ENCODE data around the gene BTG1. TPM values are rescaled to one million over a fixed set of nuclear protein-coding genes. Genes with fewer than 3 reads are reported as not detected.

Gene BTG1, protein sequence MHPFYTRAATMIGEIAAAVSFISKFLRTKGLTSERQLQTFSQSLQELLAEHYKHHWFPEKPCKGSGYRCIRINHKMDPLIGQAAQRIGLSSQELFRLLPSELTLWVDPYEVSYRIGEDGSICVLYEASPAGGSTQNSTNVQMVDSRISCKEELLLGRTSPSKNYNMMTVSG
- 4.5 and 5.1 TPM in 2 replicates for total RNA-seq (2014; rRNA removed; shearing (Covaris generic))

DNA sequence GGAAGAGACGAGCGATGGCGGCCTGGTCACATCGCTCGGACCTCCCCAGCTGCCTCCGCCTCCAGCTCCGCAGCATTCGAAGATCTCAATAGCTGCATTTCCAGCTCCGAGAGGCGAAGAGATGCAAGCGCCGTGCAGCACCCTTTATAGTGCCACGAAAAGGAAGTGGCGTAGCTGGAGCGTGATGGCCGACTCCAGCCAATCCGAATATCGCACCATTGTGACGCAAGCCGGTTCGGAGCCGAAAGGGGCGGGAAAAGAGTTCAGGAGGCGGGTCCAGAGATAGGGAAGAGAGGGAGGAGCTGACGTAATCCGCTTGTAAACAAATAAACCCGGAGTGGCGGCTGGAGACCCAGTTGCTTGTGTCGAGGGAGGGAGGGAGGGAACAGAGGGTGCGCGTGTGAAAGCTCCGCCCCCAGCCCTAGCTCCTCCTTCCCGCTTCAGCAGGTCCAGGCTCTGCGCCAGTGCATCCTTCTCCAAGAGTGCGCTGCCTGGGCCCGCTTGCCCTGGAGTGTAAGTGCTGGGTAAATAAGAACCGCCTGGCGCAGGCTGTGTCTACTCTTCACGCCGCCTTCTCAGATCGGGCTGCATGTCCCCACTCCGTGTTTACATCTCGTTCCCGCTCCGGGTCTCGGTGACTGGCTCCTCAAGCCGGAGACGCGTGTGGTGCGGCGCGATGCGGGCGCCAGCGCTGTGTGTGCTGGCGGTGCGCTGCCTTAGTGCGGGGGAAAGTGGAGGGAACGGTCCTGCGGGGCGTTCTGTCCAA is at the start of gene BTG1:
Gene BTG1 (minus strand): TSS at position 116 of the 766 bp plus-strand sequence. CDS start 311 bp downstream, outside the sequence.
- peak; percentile 99 for DNase-seq (ENCODE audit: low spot score)

DNA sequence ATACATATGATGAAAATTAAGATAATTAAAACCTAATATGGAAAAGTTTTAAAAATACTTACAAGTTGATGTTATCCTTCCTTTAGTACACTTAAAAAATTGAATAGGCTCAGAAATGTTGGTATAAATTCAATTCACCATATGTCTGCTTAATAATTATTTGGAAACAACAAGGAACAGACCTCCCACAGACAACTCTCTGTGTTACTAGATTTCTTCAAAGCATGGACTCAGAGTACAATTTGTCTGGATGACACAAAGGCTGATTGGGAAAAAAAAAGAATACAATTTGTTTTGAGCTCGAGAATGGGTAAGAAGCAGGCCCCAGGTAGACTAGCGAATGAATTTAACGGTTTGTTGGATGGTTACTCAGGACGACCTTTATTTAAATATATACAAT is 48.9 kb upstream of the BTG1 start:
- DNase-seq (ENCODE audit: low spot score), result no peak

DNA sequence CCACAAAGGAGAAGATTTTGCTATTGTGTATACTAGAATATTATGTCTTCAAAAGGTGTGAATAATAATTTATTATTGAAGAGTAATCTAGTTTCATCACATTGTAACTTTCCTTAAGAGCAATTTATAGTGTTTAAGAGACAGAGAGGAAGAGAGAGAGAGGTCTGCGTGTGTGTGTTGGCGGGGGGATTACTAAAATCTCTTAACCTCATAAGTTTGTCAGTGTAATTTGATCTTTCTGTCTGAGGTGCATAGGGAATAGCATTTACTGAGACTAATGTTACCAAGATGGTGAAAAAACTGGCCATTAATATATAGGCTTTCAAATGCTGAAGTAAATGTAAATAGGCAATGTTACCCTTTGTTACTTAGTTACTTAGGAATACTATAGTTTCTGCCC is 48.2 kb upstream of the BTG1 start:
- DNase-seq (ENCODE audit: low spot score), result no peak

DNA sequence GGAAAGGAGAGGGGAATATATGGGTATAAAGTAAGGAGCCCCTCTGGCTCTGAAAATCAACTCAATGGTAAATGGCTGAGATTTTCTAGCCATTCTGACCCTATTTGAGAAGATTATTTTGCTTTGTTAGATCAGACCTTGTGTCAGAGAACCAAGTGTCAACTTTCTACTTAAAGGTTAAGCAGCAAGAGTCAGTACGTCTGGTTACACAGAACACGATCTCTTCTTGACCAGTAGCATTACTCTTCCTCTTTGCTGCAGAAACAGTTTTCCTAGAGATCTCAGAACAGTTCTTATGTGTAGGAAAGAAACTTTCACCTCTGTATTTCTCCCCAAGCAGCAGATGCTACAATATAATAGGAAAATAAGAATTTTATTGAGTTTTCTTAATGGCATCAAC is 47.4 kb upstream of the BTG1 start:
- DNase-seq (ENCODE audit: low spot score), result no peak

DNA sequence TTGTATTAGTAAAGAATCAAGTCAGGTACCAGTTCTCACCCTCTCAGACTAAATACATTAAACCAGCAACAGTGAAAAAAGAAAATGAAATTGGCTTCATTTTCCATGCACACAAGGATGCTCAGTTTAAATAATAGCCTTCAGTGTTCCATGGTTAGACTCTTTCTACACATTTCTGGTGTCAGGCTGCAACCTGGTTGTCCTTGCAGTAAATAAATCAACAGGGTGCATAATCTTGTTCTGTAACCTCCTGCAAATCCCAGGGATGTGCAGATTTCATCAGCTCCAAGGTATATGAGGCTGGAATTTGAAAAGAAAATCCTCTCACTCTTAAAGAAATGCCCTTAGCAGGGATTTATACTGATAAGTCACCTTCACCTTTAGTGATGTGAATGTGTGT is 46.7 kb upstream of the BTG1 start:
- DNase-seq (ENCODE audit: low spot score), result no peak

DNA sequence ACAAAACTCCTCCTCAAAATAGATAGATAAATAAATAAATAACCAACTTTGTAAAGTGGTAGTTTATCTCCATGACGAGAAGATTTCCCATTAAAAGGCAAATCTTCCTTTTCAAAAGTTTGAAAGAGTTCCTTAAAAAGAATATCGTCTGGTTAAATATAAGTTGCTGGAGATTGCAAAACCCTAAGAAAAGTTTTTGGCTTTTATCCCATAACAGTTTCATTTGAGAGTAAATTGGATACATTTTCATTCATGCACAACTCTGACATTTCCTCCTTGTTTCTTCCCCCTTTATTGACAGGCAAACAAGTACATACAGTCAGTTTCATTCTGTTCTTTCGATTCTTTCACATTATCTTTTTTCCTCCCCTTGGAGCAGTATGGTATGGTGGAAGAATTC is 45.4 kb upstream of the BTG1 start:
- DNase-seq (ENCODE audit: low spot score), result no peak

DNA sequence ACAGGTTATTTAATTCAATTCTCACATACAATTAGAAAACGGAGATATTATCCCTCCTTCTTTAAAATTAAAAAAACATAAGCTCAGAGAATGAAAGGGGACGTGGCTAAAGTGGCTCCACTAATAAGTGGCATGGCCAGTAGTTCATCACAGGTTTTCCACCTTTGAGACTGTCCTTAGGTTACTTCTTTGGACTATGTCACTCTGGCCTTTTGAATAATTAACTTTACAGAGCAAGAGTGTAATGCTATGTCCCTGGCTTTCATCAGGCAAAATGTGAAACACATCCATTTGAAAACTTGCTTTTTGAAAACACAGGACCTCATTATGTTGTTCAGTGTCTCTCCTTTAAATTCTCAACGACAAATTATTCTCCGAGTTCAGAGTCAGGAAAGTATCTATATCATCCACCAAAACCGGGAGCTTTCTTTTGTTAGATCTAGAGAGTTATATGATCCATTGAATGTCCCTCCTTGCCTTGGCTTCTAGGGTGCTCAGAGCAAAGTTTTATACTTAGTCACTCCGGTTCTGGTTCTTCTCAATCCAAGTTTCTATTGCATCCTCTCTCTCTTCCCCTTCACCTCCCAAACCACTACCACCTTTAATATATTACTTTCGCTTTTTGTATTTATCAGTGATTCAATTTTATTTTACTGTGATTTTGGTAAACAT is 43.0 kb upstream of the BTG1 start:
- DNase-seq (ENCODE audit: low spot score), result no peak

DNA sequence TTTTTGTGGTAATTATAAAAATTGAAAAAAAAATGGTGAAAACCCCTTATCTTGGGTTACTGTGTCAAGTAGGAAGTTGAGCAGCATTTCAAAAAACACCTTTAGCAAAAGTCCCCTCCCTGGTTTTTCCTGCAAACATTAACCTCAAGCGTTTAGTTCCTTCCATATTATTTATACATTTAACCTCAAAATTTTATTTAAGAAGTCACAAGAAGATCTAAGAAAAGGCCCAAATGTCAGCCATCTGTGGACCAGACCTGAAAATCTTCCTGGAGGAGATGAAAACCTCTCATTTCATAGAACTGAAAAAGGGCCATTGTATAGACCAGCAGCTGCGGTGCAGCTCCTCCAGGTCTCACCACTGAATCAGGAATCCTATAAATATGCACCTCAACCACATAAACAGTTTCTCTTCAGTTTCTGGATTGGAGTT is 40.4 kb upstream of the BTG1 start:
- DNase-seq (ENCODE audit: low spot score), result no peak

DNA sequence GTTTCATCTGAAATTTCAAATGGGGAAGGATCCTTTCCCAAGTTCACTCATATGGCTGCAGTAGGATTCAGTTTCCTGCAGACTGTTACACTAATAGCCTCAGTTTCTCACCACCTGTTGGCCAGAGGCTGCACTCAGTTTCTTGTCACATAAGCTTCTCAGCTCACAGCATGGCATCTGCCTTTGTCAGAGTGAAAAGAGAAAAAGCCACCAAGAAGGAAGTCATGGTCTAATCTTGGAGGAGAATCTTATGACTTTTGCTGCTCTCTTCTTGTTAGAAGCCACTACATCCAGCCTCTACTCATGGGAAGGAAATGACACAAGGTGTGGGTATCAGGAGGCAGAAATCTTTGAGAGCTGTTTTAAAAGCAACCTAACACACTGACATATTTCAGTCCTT is 39.4 kb upstream of the BTG1 start:
- no peak for DNase-seq (ENCODE audit: low spot score)

DNA sequence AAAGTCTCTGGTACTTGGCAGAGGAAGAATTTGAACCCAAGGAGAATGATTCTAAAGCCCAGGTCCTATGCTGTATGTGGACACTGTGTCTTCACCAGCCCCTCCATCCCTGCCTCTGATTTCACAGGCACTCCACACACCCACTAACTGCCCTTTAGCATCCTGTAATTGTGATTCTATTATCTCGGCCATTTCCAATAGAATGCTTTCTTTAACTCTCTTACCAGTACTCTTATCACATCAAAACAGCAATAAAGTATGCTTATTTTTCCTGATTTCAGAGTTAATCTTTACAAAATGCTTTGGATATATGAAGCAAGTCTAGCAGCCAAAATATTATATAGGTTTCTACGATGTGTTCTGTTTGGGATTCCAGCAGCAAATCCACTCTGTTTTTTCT is 37.9 kb upstream of the BTG1 start:
- no peak for DNase-seq (ENCODE audit: low spot score)

DNA sequence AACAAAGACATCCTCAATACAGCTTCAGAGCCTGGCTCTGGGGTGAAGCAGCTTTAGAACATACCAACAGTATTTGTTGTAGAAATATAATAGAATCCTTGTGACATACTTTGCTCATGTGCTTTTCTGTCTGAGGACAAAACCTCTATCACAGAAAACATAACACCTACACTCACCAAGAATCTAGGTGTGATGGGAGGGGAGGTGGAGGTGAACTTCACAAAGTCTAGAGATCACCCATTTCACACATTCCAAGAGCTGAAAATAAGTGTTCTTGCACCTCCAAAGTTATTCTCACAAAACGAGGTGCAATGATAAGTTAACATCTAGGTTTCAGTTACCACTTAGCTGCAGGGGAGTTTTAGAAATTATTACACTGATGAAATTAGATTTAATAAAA is 32.7 kb upstream of the BTG1 start:
- no peak for DNase-seq (ENCODE audit: low spot score)

DNA sequence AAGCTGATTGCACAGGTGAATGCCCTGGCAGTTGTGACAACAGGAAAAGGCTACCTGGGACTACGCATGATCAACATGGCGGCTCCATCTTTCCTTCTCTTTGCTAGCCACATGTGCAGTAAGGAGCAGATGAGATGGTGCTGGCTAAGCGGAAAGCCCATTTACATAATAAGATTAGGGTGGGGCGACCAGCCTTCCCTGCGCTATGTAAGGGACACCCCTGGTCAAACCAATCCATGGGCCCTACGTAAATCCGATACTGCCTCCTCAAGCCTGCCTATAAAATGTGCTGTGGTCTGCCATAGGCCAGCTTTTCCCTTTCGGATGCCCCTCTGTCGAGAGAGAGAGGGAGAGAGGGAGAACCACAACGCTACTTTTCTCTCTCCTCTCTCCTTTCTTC is 31.0 kb upstream of the BTG1 start:
- no peak for DNase-seq (ENCODE audit: low spot score)

DNA sequence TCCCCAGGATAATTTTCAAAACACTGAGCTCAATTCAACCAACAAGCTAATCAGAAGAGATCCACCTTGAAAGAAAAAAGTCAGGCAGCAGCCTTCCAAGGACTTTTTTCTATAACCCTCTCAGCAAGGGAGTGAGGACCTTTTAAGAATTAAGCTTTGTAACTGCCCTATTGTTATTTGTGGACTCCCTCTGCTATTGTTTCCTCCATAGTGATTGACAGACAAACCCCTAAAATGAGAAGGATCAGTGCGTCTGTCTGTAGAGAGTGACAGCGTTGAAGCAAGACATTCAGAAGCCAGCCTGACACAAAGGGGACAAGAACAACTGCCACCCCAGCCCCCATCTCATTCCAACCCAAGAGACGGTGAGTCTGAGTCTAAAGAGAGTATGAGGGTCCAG is 30.3 kb upstream of the BTG1 start:
- no peak for DNase-seq (ENCODE audit: low spot score)

DNA sequence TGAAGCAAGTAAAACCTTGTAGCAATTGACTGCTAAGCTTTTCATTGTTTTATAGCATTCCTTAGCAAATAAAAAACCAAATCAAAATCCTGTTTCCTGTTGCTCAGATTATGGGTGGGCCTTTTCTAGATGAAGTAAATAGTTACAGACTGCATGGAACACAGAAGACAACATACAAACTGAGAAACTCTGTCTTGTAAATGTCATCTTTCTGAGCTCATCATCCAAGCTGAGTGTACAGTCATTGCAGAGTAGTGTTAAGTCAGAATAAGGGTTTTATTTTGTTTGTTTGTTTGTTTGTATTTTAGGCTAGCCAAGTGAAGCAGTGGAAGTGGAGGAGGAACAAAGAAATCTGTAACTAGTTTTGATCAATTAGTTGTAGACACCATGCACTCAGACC is 24.4 kb upstream of the BTG1 start:
- DNase-seq (ENCODE audit: low spot score), result no peak

DNA sequence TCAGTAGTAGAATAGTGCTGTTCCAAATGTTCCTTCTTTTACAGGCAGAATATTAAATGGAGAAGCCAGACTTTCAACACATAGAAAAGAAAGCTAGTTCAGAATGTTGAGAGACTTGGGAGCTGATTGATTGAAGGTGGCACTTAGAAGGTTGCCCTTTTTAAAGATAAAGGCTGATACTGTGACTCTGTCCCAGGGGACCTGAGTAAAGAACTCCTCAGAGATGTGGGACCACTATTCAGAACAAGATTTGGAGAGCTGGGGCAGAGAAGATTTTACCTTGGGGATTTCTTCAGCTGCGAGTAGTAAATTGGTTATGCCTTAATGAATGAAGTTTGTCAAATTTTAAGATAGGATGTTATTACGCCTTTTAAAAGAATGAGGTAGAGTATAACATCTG is 21.4 kb upstream of the BTG1 start:
- DNase-seq (ENCODE audit: low spot score), result no peak

DNA sequence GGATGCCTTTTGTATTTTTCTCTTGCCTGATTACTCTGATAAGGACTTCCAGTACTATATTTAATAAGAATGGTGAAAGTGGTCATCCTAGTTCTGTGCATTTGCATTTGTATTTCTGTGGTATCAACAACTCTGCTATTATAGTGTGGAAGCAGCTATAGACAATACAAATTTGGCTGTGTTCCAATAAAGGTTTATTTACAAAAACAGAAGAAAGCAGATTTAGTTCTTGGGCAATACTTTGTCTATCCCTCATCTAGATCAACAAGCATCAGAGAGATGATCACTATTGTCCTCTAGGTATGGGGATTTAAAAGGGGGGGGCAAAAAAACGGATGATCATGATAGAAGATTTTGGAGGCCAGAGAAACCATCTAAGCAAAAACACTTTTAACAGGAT is 19.1 kb upstream of the BTG1 start:
- no peak for DNase-seq (ENCODE audit: low spot score)

DNA sequence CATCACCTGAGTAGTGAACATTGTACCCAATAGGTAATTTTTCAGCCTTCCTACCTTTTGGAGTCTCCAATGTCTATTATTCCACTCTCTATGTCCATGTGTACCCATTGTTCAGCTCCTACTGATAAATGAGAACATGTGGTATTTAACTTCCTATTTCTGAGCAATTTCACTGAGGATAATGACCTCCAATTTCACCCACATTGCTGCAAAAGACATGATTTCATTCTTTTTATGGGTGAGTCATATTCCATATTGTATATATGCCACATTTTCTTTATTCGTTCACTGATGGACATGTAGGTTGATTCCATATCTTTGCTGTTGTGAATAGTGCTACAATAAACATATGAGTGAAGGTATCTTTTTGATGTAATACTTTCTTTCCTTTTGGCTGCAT is 16.4 kb upstream of the BTG1 start:
- DNase-seq (ENCODE audit: low spot score), result no peak

DNA sequence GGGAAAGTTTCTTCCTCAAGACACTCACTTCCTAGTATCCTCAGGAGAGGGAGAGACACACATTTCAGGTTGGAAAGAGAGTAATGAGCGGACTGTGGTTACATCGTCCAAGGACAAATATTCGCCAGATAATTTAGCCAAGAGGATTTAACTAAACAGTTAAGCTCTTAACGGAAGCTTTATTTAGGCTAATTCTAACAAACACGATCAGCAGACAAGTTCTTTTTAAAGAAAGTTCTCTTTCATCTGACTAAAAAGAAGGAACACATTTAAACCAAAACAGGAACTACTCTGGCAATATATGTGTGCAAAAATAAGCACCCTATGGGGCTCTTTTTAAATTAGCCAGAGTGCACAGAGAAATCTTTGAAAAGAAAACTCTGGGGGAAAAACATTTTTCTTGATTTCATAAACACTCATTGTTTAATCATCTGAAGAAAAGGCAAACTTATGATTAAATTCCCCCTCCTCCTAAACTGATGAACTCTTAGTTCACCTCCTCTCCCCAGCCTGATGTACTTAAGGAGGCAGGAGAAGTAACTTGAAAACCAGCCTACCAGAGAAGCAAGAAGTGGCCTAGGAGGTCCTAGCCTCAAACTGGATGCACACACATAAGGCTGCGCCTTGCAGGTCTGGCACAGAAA is 13.3 kb upstream of the BTG1 start:
- no peak for DNase-seq (ENCODE audit: low spot score)

DNA sequence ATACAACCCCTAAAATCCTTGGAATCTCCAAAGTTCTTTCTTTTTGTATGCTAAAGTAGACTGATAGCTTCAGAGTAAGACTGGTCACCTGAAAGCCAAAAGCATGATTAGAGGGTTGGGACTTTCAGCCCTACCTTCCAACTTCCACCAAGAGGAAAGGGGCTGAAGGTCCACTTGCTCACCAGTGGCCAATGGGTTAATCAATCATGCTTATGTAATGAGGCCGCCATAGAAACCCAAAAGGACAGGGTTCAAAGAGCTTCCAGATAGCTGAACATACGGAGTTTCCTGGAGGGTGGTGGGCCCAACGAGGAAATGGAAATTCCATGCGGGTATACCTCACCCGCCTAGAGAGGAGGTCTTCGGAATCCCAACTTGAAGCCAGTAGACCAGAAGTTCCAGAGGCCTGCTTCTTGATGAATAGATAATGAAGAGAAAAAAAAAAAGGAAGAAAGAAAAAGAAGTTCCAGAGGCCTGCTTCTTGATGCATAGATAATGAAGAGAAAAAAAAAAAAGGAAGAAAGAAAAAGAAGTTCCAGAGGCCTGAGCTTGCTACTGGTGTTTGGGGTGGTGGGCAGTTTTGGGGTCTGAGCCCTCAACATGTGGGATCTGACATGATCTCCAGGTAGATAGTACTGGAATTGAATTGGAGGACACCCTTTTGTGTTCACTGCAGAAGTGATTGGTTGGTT is 11.2 kb upstream of the BTG1 start:
- DNase-seq (ENCODE audit: low spot score), result no peak

DNA sequence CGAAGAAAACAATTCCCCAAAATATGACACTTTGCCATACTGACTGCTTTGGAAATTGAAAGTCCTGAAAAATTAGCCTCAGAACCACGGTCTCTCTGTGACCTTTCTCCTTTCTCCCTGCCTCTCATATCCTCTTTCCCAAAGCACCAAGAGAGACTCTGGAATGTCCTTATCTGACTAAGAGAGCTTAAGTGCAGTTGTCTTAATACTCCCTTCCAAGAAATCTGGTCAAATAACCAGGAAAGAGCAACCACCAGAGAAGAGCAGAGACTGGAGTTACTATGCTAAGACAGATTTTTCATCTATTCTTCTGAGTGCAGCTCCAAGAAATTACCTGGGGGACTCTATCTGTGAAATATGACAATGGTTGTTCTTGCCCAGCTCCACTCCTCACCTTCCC is 10.5 kb upstream of the BTG1 start:
- no peak for DNase-seq (ENCODE audit: low spot score)

DNA sequence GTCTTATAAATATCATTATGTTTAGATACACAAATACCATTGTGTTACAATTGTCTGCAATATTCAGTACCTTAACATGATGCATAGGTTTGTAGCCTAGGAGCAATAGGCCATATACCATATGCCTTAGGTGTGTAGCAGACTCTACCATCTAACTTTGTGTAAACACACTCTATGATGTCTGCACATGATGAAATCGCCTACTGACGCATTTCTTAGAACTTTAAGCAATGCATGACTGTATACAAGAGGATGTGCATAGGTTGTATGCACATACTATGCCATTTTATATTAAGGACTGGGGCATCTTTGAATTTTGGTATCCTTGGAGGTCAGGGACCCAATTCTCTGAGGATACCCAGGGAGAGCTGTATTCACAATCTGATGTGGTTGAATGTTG is 10.1 kb upstream of the BTG1 start:
- DNase-seq (ENCODE audit: low spot score), result no peak

DNA sequence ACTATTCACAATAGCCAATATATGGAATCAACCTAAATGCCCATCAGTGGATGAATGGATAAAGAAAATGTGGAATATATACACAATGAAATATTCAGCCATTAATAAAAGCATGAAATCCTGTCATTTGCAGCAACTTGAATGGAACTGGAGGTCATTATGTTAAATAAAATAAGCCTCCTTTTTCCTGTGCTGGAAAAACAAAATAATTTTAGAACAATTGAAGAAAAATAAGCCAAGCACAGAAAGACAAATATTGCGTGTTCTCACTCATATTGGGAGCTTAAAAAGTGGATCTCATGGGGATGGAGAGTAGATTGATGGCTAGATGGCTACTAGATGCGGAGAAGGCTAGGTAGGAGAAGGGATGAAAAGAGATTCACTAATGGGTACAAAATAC is 6.3 kb upstream of the BTG1 start:
- DNase-seq (ENCODE audit: low spot score), result no peak

All from H4 (cell line).